HG02852 (cell line): ENCODE results near the gene ZFP62.

Experiments used
- ATAC-seq: cut with Tn5 transposase; IDR thresholded peaks from one replicate; pipeline ENCODE4 v1.9.1; 2021; ENCODE audit warnings: mild to moderate bottlenecking, moderate library complexity; ENCODE audit not compliant: unreplicated experiment

The ZFP62 gene

DNA sequence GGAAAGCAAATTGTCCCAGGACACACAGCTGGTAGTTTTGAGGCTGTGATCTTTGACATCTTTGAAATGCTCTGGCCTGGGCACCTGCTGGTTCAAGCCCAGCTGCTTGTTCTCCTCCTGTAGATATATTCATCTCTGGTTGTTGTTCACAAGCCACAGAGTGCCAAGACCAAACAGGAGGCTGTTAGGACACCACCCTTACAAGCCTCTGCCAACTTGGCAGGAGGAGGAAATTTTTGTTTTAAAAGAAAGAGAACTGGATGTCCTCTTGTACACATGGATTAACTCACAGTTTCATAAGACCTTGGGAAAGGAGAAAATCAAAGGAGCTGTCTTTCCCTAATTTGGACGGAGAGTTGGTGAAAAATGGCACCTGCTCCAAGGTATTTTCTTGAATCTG, 8.5 kb upstream of the ZFP62 start:
- ATAC-seq: no peak

DNA sequence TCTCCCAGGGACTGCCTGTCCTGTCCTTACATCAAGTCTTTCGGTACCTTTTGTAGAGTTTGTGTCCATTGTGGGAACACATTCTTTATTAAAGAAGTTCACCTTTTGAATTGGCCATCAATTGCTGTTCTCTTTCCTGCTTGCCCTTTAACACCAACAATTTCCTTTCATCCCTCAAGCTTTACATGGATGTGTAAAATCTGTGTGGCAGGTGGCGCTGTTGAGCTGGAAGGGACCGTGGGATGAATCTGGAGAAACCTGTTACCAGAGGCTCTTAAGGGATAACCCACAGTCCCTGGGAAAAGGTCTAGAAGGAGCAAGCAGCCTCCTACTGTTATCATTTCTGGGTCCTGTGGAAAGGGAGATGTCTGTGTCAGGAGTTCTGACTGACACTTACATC, 7.9 kb upstream of the ZFP62 start:
- no peak for ATAC-seq

DNA sequence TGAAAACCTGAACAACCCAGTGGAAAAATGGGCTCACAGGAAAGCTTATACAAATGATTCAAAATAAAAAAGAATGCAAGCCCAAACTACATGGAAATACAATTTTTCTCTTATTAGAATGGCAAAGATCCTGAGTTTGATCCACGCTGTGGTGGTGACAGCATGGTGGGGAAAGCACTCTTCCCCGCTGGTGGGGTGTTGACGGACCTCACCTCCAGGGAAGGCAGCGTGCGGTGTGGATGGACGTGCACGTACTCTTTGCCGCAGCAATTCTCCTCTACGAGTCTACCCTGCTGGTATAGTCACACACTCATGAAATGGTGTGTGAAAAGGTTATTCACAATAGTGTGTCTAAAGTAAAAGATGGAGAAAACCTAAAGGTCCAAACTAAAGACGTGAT, 5.9 kb upstream of the ZFP62 start:
- no peak for ATAC-seq

DNA sequence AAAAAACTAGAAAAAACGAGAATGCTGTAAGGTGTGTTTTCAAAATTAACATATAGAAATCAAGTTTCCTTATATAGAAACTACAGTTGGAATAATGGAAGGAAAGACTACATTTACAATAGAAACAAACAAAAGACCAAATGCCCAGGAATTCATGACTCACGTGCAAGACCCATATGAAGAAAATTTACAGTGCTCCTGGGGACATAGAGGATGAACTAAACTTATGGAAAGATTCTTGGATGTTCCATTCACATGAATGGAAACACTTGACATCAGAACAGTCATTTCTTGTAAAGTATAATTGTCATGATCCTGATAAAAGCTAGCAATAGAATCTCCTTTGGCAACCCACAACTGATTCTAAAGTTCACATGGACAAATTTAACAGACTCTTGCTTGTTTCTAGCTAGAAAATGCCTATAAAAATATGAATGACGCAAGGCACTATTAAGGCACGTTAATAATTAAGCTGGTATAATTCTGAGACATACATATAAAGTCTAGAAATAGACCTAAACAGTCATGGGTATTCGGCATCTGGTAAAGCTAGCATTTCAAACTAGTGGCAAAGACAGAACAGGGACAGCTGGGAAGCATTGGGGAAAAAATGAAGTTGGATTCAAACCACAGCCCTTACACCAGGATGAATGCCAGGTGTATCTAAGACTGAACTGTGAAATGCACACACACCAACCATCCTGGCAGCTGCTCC, 5.1 kb upstream of the ZFP62 start:
- ATAC-seq: no peak

GRCh38 chr5:180862645-180863044, 1.6 kb upstream of the ZFP62 start:
- no peak for ATAC-seq

- ATAC-seq: peak; percentile 53
Measured at GRCh38 chr5:180860273-180860886, 696 bp downstream of the ZFP62 start.

DNA sequence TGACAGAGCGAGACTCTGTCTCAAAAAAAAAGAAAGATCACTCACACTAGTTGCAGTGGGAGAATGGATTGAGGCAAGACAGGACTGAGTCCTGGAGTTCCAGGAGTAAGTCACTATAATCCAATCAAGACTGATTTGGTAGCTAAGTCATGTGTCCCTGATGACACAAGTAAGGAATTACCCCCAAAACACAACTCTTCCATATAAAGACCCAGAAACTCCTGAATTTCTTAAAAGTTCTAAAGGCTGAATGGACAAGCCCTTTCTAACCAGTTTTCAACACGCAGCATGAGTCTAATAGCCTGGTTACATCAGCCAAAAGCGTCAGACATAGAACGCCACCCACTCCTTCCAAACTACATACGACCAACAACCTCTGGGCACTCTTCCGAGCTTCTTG, 2.5 kb downstream of the ZFP62 start:
- no peak for ATAC-seq

GRCh38 chr5:180853848-180854176, 7.3 kb downstream of the ZFP62 start:
- ATAC-seq: no peak

GRCh38 chr5:180853121-180853847, 7.8 kb downstream of the ZFP62 start:
- no peak for ATAC-seq

- ATAC-seq: no peak
Measured at GRCh38 chr5:180852495-180852894, 8.6 kb downstream of the ZFP62 start.

- no peak for ATAC-seq
Measured at GRCh38 chr5:180850434-180851078, 10.5 kb downstream of the ZFP62 start.

DNA sequence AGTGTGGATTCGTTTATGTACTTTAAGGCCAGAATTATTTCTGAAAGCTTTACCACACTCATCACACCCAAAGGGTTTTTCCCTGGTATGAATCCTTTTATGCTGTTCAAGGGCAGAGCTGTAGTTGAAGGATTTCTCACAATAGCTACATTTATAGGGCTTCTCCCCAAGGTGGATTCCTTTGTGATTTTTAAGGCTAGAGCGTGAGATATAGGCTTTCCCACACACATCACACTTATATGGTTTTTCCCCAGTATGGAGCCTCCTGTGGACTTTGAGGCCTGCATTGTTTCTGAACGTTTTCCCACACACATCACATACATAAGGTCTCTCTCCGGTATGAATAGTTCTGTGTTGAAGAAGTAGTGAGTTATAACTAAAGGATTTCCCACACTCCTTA, 11.2 kb downstream of the ZFP62 start:
- ATAC-seq: no peak

DNA sequence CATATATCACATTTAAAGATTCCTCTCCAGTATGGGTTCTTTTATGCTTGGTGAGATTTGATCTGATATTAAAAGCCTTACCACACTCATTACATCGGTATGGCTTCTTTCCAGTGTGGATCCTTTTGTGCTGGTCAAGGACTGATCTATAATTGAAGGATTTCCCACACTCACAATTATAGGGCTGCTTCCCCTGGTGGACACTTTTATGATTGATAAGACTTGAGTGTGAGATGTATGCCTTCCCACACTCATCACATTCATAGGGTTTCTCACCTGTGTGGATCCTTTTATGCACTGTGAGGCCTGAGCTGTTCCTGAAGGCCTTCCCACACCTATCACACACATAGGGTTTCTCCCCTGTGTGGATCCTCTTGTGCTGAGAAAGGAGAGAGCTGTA, 12.2 kb downstream of the ZFP62 start:
- no peak for ATAC-seq

DNA sequence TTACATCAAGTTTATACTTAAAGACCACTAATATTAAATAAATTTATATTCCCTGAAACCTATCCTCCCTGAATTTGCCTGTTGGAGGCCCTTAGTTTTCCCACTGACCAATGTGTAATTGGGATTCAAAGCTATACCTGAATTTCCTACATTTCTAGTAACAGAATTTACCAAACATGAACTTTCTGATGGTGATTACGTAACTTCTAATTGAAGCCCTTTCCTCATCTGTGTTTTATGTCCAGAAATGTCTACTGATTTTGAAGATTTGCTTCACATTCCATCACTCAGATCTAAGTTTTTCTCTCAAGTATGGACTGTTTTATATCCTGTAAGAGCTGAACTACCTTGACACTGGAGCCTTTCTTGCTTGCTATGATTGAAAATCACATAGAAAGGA, 12.8 kb downstream of the ZFP62 start:
- ATAC-seq: no peak

DNA sequence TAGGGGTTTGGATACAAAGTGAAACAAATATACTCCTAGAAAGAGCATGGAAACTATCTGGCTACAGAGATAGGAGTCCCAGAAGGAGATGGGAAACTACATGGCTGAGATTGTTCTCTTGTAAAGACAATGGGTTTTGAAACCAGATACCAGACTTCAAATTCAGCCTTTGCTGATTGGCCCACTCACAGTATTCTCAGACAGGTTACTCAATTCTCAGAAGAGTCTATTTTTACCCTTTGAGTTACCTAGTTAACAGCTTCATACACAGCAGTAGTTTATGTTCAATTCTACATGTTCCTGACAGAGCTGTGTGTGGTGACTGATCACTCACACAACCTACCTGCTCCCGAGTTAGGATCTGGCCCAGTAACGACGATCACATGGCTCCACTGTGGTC, 14.1 kb downstream of the ZFP62 start:
- ATAC-seq: no peak

DNA sequence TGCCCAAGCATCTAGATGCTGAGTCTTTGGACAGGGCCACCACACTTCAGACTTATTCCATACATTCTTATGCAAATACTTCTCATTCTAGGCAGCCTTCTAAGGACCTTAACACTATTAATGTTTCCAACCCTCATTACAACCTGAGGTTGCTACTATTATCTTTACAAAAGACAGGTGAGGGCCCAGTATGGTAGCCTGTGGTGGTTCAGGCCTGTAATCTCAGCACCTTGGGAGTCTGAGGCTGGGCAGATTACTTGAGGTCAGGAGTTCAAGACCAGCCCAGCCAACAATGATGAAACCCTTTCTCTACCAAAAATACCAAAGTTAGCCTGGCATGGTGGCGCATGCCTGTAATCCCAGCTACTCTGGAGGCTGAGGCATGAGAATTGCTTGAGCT, 16.2 kb downstream of the ZFP62 start:
- no peak for ATAC-seq

GRCh38 chr5:180844432-180844831, 16.6 kb downstream of the ZFP62 start:
- no peak for ATAC-seq

DNA sequence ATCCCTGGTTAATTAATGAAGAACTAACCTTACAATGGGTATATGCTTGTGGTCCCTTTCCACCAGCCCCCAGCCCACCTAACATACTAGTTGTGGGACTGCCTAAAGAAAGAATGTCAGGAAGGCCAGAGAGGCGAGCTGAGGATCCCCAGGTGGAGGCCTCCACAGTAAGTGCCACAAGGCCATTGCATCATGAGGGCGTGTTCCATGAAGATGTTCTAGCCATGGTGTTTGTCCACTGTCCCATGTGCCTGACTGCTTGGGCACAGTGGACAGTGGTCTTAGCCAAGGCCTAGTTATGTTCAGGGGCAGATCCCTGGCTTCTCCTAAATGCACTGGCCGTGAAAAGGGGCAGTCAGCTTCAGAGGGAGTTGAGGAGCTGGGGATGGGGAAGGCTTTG, 21.1 kb downstream of the ZFP62 start:
- no peak for ATAC-seq

DNA sequence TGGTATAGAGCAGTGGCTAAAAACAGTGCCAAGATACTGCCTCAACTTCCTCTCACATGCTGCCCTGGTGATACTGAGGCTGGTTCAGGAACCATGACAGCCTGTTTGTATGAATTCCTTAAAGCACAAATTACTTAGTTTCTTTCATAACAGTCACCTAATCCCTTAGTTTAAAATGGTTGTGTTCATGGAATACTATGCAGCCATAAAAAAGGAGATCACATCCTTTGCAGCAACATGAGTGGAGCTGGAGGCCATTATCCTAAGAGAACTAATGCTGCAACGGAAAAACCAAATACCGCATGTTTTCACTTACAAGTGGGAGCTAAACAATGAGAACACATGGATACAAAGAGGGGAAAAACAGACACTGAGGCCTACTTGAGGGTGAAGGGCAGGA, 21.8 kb downstream of the ZFP62 start:
- no peak for ATAC-seq

DNA sequence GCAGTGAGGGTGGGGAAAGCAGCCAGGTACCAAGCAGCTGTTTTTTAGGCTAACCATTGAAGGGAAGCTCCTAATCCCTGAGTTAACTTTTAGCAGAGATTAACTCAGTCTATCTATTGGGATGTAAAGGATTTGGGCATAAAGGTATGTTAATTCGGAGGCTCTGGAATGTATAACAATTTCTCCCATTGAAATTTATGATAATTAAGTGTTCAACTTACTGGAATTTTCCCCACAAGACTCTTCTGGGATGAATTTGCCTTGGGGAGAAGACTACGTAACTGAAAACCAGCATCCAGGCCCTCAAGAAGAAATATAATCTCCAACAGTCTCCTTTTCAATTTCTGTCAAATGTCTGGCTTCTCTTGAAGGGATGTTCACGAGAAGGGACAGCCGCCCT, 23.6 kb downstream of the ZFP62 start:
- ATAC-seq: no peak

DNA sequence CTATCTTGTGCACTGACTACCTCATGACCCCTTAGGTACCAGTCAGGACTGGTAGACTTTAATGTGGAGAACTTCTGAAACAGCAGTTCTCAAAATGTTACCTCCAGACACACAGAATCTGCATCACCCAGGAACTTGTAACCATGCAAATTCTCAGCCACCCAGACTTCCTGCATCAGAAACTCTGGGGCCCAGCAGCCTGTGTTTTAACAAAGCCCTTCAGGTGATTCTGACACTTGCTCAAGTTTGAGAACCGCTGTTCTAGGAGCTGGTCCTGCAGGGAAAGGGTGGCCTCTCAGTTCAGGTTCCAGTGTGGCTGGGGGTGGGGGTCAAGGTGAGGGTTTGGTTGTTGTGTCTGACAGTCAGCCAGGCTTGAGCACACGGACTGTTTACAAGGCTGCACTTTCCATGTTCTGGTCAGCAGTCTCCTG, 28.4 kb downstream of the ZFP62 start:
- ATAC-seq: peak; percentile 43
